Measurements from ENCODE around the gene ITK.

ITK gene

GRCh38 chr5:157159209-157159751, 21.4 kb upstream of the ITK start:
- Histone ChIP-seq H3K4me3 (ENCODE audit: low read depth, low read length) (no peak overlapping the region), H3K9me3 (ENCODE audit: severe bottlenecking) (no peaks in the 10 kb centered on the region), H3K27ac (no peak overlapping the region), H3K36me3 (no peaks in the 10 kb centered on the region), H3K27me3 (ENCODE audit: insufficient read depth, low read depth, severe bottlenecking) (no peaks in the 10 kb centered on the region)
- TF ChIP-seq CTCF (IDR thresholded peaks at IDR 0.05; ENCODE audit: low read depth, low read length) = no peak
- no peak for DNase-seq

- Histone ChIP-seq H3K9me3 (ENCODE audit: severe bottlenecking) (no peaks in the 10 kb centered on the region), H3K27me3 (ENCODE audit: insufficient read depth, low read depth, severe bottlenecking) (no peaks in the 10 kb centered on the region), H3K36me3 (no peaks in the 10 kb centered on the region), H3K27ac (no peak overlapping the region), H3K4me3 (ENCODE audit: low read depth, low read length) (no peak overlapping the region)
- DNase-seq = no peak
- no peak for TF ChIP-seq CTCF (IDR thresholded peaks at IDR 0.05; ENCODE audit: low read depth, low read length)
These were observed 20.6 kb upstream of the ITK start for GRCh38 chr5:157160001-157160400.

GRCh38 chr5:157161996-157162395, 18.6 kb upstream of the ITK start:
- Histone ChIP-seq H3K27ac (no peak overlapping the region), H3K27me3 (ENCODE audit: insufficient read depth, low read depth, severe bottlenecking) (no peaks in the 10 kb centered on the region), H3K4me3 (ENCODE audit: low read depth, low read length) (no peak overlapping the region), H3K9me3 (ENCODE audit: severe bottlenecking) (no peaks in the 10 kb centered on the region), H3K36me3 (no peaks in the 10 kb centered on the region)
- no peak for TF ChIP-seq CTCF (IDR thresholded peaks at IDR 0.05; ENCODE audit: low read depth, low read length)
- DNase-seq = no peak

GRCh38 chr5:157162919-157163510, 17.6 kb upstream of the ITK start:
- Histone ChIP-seq H3K4me3 (ENCODE audit: low read depth, low read length) (no peak overlapping the region), H3K36me3 (no peaks in the 10 kb centered on the region), H3K27me3 (ENCODE audit: insufficient read depth, low read depth, severe bottlenecking) (no peaks in the 10 kb centered on the region), H3K27ac (no peak overlapping the region), H3K9me3 (ENCODE audit: severe bottlenecking) (no peaks in the 10 kb centered on the region)
- DNase-seq = no peak
- no peak for TF ChIP-seq CTCF (IDR thresholded peaks at IDR 0.05; ENCODE audit: low read depth, low read length)

GRCh38 chr5:157164521-157164920, 16.1 kb upstream of the ITK start:
- DNase-seq = no peak
- TF ChIP-seq CTCF (IDR thresholded peaks at IDR 0.05; ENCODE audit: low read depth, low read length) = no peak
- H3K27ac ChIP-seq = no peak overlapping the region
- H3K27me3 ChIP-seq (ENCODE audit: insufficient read depth, low read depth, severe bottlenecking) = no peaks in the 10 kb centered on the region
- no peaks in the 10 kb centered on the region for H3K9me3 ChIP-seq (ENCODE audit: severe bottlenecking)
- no peaks in the 10 kb centered on the region for H3K36me3 ChIP-seq
- H3K4me3 ChIP-seq (ENCODE audit: low read depth, low read length) = no peak overlapping the region

- no peak overlapping the region for H3K4me3 ChIP-seq (ENCODE audit: low read depth, low read length)
- no peaks in the 10 kb centered on the region for H3K27me3 ChIP-seq (ENCODE audit: insufficient read depth, low read depth, severe bottlenecking)
- H3K36me3 ChIP-seq = no peaks in the 10 kb centered on the region
- H3K9me3 ChIP-seq (ENCODE audit: severe bottlenecking) = no peaks in the 10 kb centered on the region
- DNase-seq = no peak
- H3K27ac ChIP-seq = no peak overlapping the region
- no peak for TF ChIP-seq CTCF (IDR thresholded peaks at IDR 0.05; ENCODE audit: low read depth, low read length)
These were observed 15.4 kb upstream of the ITK start for GRCh38 chr5:157165261-157165660.
